Fibroblast of villous mesenchyme (primary cell): Measurements from ENCODE around the gene SSBP3. TPM values are rescaled to one million over a fixed set of nuclear protein-coding genes. Genes with fewer than 3 reads are reported as not detected.

Source experiments
- DNase-seq: peaks from one replicate; pipeline ENCODE4 v3.0.0-alpha.2; 2010; ENCODE audit warnings: low read depth
- H3K4me3 ChIP-seq: 2 replicates; pipeline ENCODE4 v1.5.1; 2011; ENCODE audit warnings: low read depth, mild to moderate bottlenecking, low read length
- total RNA-seq: library from RNA; depleted of rRNA; stranded (reverse); fragments of >200 nt; gene quantifications from 2 replicates; pipeline ENCODE4 v1.2.3, GENCODE V29; 2012
- TF ChIP-seq, protein P1 (sequence below): IDR thresholded peaks from 2 replicates; pipeline ENCODE4 v1.5.1; 2012; ENCODE audit warnings: low read depth, mild to moderate bottlenecking, low read length; ENCODE audit not compliant: insufficient read depth

Gene SSBP3
- total RNA-seq, 1 donor = 15.1 TPM

DNA sequence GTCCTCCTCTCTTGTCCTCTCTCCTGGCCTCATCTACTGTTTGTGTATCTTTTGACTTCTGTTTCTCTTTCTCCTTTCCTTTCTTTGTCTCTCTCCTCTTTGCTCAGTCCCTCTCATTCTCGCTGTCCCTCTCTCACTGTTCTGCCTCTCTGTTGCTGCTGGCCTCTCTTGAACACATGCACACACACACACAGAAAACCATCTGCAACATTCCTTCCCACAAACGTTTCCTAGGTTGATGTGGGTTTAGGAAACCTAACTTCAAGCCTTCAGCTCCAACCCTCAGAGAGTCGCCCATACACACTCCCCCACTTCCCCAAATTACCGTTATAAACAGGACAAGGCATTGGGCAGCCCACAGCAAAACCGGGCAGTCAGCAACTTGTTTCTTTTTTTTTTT lies 10.9 kb upstream of the SSBP3 start:
- DNase-seq = no peak
- TF ChIP-seq, protein P1, sequence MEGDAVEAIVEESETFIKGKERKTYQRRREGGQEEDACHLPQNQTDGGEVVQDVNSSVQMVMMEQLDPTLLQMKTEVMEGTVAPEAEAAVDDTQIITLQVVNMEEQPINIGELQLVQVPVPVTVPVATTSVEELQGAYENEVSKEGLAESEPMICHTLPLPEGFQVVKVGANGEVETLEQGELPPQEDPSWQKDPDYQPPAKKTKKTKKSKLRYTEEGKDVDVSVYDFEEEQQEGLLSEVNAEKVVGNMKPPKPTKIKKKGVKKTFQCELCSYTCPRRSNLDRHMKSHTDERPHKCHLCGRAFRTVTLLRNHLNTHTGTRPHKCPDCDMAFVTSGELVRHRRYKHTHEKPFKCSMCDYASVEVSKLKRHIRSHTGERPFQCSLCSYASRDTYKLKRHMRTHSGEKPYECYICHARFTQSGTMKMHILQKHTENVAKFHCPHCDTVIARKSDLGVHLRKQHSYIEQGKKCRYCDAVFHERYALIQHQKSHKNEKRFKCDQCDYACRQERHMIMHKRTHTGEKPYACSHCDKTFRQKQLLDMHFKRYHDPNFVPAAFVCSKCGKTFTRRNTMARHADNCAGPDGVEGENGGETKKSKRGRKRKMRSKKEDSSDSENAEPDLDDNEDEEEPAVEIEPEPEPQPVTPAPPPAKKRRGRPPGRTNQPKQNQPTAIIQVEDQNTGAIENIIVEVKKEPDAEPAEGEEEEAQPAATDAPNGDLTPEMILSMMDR = no peak
- no peak overlapping the region for H3K4me3 ChIP-seq

DNA sequence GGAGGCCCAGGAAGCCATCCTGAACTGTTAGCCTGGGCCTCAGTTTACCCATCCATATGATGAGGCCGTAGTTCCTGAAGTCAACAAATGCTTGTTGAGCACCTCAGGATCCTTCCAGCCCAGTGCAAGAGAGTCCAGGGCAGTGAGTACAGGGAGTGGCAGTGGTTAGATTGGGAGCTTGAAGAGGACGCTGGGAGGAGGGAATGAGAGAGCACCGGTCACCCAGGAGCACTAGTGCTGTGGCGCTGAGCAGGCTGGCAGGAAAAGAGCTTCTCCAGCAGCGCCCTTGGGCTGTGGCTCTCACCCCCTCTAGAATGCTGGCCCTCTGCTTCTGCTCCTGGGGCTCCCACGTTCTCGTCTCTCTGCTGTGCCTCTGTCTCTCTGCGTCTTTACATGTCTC lies 10.2 kb upstream of the SSBP3 start:
- no peak overlapping the region for H3K4me3 ChIP-seq
- TF ChIP-seq, protein P1 = no peak
- DNase-seq = no peak

DNA sequence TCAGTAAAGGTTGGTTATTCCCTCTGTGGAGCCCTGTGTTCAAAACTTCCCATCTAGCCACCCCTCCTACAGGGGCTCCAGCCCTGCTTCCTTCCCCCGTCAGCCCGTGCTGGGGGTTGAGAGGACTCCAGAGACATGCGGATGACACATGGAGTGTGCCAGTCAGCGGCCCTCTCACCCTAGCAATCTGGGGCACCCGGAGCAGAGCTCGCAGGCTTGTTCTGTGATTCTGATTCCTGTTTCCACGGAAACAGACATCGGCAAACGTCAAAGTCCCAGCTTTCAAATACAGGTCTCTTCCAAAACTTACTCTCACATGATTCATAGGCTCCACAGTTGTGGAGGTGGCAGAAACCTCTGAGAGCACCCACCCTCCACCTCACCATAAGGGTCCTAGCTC lies 9.8 kb upstream of the SSBP3 start:
- TF ChIP-seq, protein P1 = no peak
- DNase-seq = no peak
- no peak overlapping the region for H3K4me3 ChIP-seq

DNA sequence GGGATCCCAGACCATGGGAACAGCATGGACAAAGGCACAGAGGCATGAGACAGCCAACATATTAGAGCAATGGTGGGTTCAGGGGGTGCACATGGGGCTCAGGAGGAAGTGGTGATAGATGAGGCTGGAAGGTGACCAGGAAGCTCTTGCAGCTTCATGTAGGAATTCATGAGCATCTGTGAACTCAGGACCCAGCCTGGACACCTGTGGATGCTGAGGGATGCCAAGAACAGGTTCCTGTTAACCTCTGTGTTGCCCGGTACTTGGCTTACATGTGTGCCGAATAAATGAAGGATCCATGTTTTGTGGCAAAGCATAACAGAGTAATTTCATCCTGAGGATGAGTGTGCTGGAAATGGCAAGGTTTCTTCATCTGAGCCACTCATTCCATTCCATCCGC lies 9.3 kb upstream of the SSBP3 start:
- DNase-seq = no peak
- TF ChIP-seq, protein P1 = no peak
- no peak overlapping the region for H3K4me3 ChIP-seq

DNA sequence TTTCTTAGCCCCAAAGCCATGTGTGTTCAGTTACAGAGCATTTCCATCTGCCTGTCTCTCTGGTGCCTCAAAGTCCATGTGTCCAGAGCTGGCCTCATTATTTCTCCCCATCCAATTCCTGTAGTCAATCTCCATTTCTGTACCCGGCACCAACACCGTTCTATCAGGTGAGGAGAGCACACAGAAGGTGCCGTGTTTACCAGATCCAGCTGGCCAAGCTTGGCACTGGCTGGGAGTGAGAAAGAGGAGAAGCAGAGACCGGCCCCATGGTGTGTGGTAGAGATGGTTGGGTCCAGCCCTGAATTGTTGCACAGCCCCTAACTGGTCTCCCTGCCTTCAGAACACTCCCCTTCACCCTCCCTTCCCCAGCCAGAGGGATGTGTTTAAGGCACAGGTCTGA lies 7.5 kb upstream of the SSBP3 start:
- no peak overlapping the region for H3K4me3 ChIP-seq
- TF ChIP-seq, protein P1 = no peak
- no peak for DNase-seq

DNA sequence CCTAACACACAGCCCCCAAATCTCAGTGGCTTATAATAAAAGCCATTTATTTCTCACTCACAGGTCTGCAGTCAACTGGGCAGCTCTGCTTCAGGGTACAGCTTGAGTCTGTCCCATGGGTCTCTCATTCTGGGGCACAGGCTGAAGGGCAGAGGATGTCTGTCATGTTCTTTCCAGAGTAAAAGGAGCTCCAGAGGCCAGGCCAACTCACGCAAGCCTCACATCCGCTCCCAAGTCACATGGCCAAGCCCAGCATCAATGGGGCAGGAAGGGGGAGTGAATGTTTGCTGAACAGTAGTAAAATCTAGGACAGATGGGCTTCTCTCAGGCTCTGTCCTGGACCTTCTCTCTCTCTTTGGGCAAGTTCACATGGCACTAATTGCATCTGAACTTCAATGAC lies 7.1 kb upstream of the SSBP3 start:
- H3K4me3 ChIP-seq = no peak overlapping the region
- peak; percentile 66 for DNase-seq
- TF ChIP-seq, protein P1 = no peak

DNA sequence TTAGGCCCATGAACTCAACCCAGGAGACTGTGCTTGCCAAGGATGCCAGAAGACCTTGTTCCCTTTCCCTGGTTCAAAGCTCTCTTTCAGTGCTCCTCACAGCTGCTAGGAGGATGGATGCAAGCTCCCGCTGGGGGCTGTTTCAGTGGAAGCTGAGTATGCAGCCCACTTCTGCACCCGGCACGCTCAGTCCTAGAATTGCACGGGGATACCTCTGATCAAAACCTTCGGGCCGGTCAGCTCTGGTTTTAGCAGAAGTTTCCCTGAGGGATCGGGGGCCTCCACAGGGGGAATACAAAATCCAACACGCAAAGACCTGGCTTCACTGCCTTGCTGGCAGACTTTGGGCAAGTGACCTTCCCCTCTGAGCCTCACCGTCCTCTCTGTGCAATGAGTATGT lies 4.2 kb upstream of the SSBP3 start:
- no peak overlapping the region for H3K4me3 ChIP-seq
- no peak for DNase-seq
- TF ChIP-seq, protein P1 = no peak
